Upper lobe of right lung (tissue), 1 donor: Measurements from ENCODE around the gene MACC1. TPM values are rescaled to one million over a fixed set of nuclear protein-coding genes. Genes with fewer than 3 reads are reported as not detected.

Experiments used
- ATAC-seq: fragments of 200-7000 bp; cut with Tn5 transposase; one replicate; pipeline ENCODE4 v1.9.1; 2020; ENCODE audit warnings: mild to moderate bottlenecking, moderate library complexity
- DNase-seq: peaks from one replicate; pipeline ENCODE4 v3.0.0-alpha.2; 2020
- H3K27ac ChIP-seq: fragments of 200-600 bp; one replicate; pipeline ENCODE4 v1.8.0; 2022
- H3K27me3 ChIP-seq: fragments of 200-600 bp; one replicate; pipeline ENCODE4 v1.8.0; 2022; ENCODE audit warnings: mild to moderate bottlenecking
- H3K36me3 ChIP-seq: fragments of 200-600 bp; one replicate; pipeline ENCODE4 v1.8.0; 2022
- H3K4me1 ChIP-seq: fragments of 200-600 bp; one replicate; pipeline ENCODE4 v1.8.0; 2022
- H3K4me3 ChIP-seq: fragments of 200-600 bp; one replicate; pipeline ENCODE4 v1.8.0; 2022; ENCODE audit warnings: mild to moderate bottlenecking
- H3K9me3 ChIP-seq: fragments of 200-600 bp; one replicate; pipeline ENCODE4 v1.8.0; 2022
- intact Hi-C: fragments of 100-400 bp; cut with DNase I; formaldehyde crosslinking; loops from one replicate; pipeline ENCODE4 v1.11.0; 2022
- total RNA-seq: library from RNA; stranded (reverse); fragmentation: NEBNext Ultra II Directional; extraction: Animal tissue kit (Norgen Biotek cat#: 25700); gene quantifications from one replicate; pipeline ENCODE4 v1.2.1, GENCODE V29; 2021
- TF ChIP-seq, protein P1 (sequence below): fragments of 200-600 bp; IDR thresholded peaks from one replicate; pipeline ENCODE4 v1.8.0; 2022; ENCODE audit warnings: antibody characterized with exemption
- donor health status: DM: no; HTN: yes; CAD: no; lungs with severe emphysema.

The MACC1 gene
- total RNA-seq, 1 donor from 2014 or later: 22.1 TPM

DNA sequence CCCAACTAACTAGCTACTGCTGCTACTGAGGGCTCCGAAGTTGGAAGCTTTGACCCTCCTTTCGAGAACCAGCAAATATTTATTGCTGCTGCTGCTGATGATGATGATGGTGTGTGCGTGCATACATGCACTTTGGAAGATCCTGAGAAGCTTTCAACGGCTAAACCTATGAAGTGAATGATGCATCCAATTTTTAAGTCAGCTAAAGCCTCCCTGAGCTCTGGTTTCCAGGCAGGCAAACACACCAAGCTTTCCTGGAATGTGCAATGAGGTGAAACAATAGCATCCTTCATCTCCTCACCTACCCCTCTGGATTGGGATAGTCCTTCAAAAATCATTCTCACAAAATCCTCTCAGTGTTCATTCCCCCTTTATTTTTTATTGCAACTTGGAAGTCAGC is 13.9 kb downstream of the MACC1 start:
- ATAC-seq (no peak), DNase-seq (no peak)
- TF ChIP-seq, protein P1, sequence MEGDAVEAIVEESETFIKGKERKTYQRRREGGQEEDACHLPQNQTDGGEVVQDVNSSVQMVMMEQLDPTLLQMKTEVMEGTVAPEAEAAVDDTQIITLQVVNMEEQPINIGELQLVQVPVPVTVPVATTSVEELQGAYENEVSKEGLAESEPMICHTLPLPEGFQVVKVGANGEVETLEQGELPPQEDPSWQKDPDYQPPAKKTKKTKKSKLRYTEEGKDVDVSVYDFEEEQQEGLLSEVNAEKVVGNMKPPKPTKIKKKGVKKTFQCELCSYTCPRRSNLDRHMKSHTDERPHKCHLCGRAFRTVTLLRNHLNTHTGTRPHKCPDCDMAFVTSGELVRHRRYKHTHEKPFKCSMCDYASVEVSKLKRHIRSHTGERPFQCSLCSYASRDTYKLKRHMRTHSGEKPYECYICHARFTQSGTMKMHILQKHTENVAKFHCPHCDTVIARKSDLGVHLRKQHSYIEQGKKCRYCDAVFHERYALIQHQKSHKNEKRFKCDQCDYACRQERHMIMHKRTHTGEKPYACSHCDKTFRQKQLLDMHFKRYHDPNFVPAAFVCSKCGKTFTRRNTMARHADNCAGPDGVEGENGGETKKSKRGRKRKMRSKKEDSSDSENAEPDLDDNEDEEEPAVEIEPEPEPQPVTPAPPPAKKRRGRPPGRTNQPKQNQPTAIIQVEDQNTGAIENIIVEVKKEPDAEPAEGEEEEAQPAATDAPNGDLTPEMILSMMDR: no peak
- intact Hi-C loops: no loop called here
- Histone ChIP-seq H3K9me3 (no peaks in the 10 kb centered on the region), H3K4me3 (no peak overlapping the region), H3K36me3 (no peaks in the 10 kb centered on the region), H3K4me1 (peaks cover 6% of the 10 kb centered on the region), H3K27me3 (no peaks in the 10 kb centered on the region), H3K27ac (no peak overlapping the region)

DNA sequence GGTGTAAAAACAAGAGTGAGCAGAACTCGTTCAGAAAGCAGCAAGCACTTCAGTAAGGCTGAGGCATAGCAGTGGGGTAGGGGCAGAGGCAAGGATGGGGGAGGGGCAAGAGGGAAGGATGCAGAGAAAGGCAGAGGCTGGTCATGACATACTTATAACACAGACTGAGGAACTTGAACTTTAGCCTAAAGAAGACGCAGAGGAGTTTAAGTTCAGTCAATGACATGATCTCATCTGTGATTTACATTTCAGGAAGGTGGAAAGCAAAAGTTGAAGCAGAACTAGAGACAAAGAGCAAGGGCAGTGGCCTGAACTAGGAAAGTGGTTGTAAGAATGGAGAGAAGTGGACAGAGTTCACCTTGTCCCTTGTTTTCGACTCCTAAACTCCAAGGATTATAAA is 15.8 kb downstream of the MACC1 start:
- intact Hi-C loops: no loop called here
- TF ChIP-seq, protein P1: no peak
- ATAC-seq: peak; percentile 83
- Histone ChIP-seq H3K4me3 (no peak overlapping the region), H3K27me3 (no peaks in the 10 kb centered on the region), H3K27ac (no peak overlapping the region), H3K9me3 (no peaks in the 10 kb centered on the region), H3K36me3 (no peaks in the 10 kb centered on the region), H3K4me1 (peaks cover 6% of the 10 kb centered on the region)
- peak; percentile 62 for DNase-seq

DNA sequence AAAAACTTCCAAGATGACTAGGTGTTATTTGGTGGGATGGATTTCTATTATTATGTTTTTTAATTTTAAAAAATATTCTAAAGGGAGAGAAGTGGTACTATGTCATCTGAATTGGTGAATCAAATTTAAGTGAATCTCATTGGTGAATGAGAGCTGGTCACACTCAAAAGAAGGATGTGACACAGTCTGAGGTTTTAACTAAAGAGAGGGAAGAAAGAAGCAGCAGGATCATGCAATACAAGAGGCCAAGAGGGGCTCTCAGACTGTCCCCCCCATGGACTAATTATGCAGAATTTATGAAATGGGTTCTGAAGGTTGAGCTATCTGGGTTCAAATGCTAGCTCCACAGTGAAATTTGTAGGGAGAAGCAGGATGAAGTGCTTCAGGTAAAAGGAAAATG is 16.2 kb downstream of the MACC1 start:
- TF ChIP-seq, protein P1: no peak
- H3K4me1 ChIP-seq: peaks cover 6% of the 10 kb centered on the region

DNA sequence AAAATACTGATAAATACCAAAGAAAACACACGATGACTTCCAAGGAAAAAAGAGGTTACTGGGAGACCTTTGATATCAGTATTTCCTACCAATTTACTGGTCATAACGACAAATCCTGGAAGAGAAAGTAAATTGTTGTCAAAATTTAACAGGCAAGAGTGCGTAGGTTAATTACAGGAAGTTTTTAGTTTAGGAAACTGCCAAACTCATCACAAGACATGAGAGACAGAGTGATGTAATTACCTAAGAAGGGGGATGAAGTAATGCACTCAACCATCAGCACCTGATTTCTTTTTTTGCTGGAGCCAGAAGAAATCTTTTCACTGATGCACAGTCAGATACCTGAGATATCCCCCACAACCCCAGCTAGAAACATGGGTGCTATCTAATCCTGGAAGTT is 16.8 kb downstream of the MACC1 start:
- Histone ChIP-seq H3K4me1 (peaks cover 6% of the 10 kb centered on the region), H3K27ac (peak overlapping the region; percentile 27), H3K4me3 (no peak overlapping the region), H3K27me3 (no peaks in the 10 kb centered on the region), H3K9me3 (no peaks in the 10 kb centered on the region), H3K36me3 (no peaks in the 10 kb centered on the region)
- TF ChIP-seq, protein P1: no peak
- DNase-seq (no peak), ATAC-seq (peak; percentile 22)
- intact Hi-C loops: no loop called here

More for the DNA sequence above, 16.2 kb downstream of the MACC1 start:
- intact Hi-C loops: no loop called here
- Histone ChIP-seq H3K27ac (no peak overlapping the region), H3K9me3 (no peaks in the 10 kb centered on the region), H3K36me3 (no peaks in the 10 kb centered on the region), H3K4me3 (no peak overlapping the region), H3K27me3 (no peaks in the 10 kb centered on the region)
- DNase-seq (no peak), ATAC-seq (peak; percentile 51)

DNA sequence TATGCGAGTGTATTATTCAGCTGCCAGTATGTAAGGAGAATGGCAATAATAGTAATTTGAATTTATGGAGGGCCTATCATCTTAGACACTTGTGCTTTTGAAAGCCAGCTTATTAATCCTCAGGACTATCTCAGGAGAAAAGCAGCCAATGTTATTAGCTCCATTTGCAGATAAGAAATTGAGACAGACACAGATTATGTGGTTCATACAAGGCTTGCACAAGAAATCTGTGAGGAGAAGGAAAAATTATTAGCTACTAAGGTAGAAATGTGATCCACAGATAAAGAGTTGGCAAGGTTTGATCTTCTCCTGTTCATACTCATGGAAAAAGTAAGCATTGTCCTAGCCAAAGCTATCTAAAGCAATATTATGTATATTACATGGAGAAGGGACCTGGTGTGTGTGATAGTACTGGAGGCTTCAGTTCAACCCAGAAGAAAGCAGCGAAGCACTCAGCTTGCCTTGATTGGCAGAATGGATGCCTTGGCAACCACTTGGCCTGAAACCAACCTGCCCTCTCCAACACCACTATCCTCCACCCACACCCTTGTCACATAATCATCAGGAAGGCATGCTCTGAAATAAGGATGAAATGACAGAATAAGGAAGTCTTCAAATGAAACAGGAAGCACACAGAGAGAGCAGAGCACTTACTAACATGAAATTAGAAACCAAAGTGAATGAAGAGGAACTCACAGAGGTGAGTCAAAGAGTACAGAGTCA is 18.0 kb downstream of the MACC1 start:
- intact Hi-C loops: no loop called here
- H3K36me3 ChIP-seq: no peaks in the 10 kb centered on the region
- H3K27ac ChIP-seq: peak overlapping the region; percentile 0
- no peaks in the 10 kb centered on the region for H3K27me3 ChIP-seq
- TF ChIP-seq, protein P1: no peak
- H3K9me3 ChIP-seq: no peaks in the 10 kb centered on the region
- ATAC-seq: peak; percentile 87
- H3K4me3 ChIP-seq: no peak overlapping the region
- peak; percentile 78 for DNase-seq
- H3K4me1 ChIP-seq: peaks cover 6% of the 10 kb centered on the region
